ENCODE results near the gene LRRC8E. TPM values are rescaled to one million over a fixed set of nuclear protein-coding genes. Genes with fewer than 3 reads are reported as not detected.

LRRC8E gene
- total RNA-seq, 1 donor from 2014 or later: 6.6 TPM

GRCh38 chr19:7921302-7921966, 33.1 kb downstream of the LRRC8E start:
- peaks cover 28% of the 10 kb centered on the region for H3K4me1 ChIP-seq (ENCODE audit: insufficient read depth, low read length)
- FAIRE-seq (no peak), DNase-seq (ENCODE audit: low read depth) (no peak)
- peak overlapping the region; percentile 82 for H3K4me3 Mint-ChIP-seq (ENCODE audit: unreplicated experiment)
- H3K27ac ChIP-seq (ENCODE audit: low read depth, low read length): peak overlapping the region; percentile 83
- peaks cover 13% of the 10 kb centered on the region for H3K27me3 ChIP-seq (ENCODE audit: insufficient read depth, low read length)
- H3K27me3 Mint-ChIP-seq (ENCODE audit: low read depth, unreplicated experiment): peaks cover 3% of the 10 kb centered on the region
- H3K9ac ChIP-seq (ENCODE audit: low read length): peak overlapping the region; percentile 84
- H3K4me1 Mint-ChIP-seq (ENCODE audit: low read depth, unreplicated experiment): peaks cover 7% of the 10 kb centered on the region
- H3K4me2 ChIP-seq (ENCODE audit: low read length): peak overlapping the region; percentile 99
- H4K20me1 ChIP-seq (ENCODE audit: insufficient read depth, low read length): peaks cover 17% of the 10 kb centered on the region
- peak overlapping the region; percentile 81 for H2AFZ ChIP-seq (ENCODE audit: low read depth, low read length)
- peak overlapping the region; percentile 26 for H3K27ac Mint-ChIP-seq (ENCODE audit: unreplicated experiment)
- TF ChIP-seq EZH2 (IDR thresholded peaks at IDR 0.05; ENCODE audit: insufficient read depth, low read length): no peak
- TF ChIP-seq CTCF (IDR thresholded peaks at IDR 0.05; ENCODE audit: insufficient read depth, low read depth, low read length): no peak
- H3K9me3 ChIP-seq (ENCODE audit: insufficient read depth, low read depth, low read length): no peaks in the 10 kb centered on the region
- no peaks in the 10 kb centered on the region for H3K9me3 Mint-ChIP-seq (ENCODE audit: unreplicated experiment)
- H3K79me2 ChIP-seq (ENCODE audit: insufficient read depth, low read length): peaks cover 6% of the 10 kb centered on the region
- peak overlapping the region; percentile 69 for H3K4me3 ChIP-seq (ENCODE audit: insufficient read depth, low read depth, low read length)
- H3K36me3 Mint-ChIP-seq (ENCODE audit: low read depth, unreplicated experiment): peaks cover under 1% of the 10 kb centered on the region
- peaks cover 3% of the 10 kb centered on the region for H3K36me3 ChIP-seq (ENCODE audit: insufficient read depth, low read length)

- Histone ChIP-seq H2AFZ (ENCODE audit: low read depth, low read length) (no peak overlapping the region), H3K27me3 (ENCODE audit: insufficient read depth, low read length) (peaks cover 7% of the 10 kb centered on the region), H3K36me3 (ENCODE audit: insufficient read depth, low read length) (peaks cover 3% of the 10 kb centered on the region), H3K4me1 (ENCODE audit: insufficient read depth, low read length) (peaks cover 24% of the 10 kb centered on the region), H3K27ac (ENCODE audit: low read depth, low read length) (no peak overlapping the region), H3K4me3 (ENCODE audit: insufficient read depth, low read depth, low read length) (no peak overlapping the region), H3K9me3 (ENCODE audit: insufficient read depth, low read depth, low read length) (no peaks in the 10 kb centered on the region), H3K79me2 (ENCODE audit: insufficient read depth, low read length) (peaks cover 6% of the 10 kb centered on the region), H4K20me1 (ENCODE audit: insufficient read depth, low read length) (peaks cover 17% of the 10 kb centered on the region), H3K4me2 (ENCODE audit: low read length) (peak overlapping the region; percentile 99), H3K9ac (ENCODE audit: low read length) (peak overlapping the region; percentile 84)
- Mint-ChIP-seq H3K27ac (ENCODE audit: unreplicated experiment) (no peak overlapping the region), H3K4me3 (ENCODE audit: unreplicated experiment) (peak overlapping the region; percentile 75), H3K27me3 (ENCODE audit: low read depth, unreplicated experiment) (no peaks in the 10 kb centered on the region), H3K36me3 (ENCODE audit: low read depth, unreplicated experiment) (peaks cover 2% of the 10 kb centered on the region), H3K9me3 (ENCODE audit: unreplicated experiment) (no peaks in the 10 kb centered on the region), H3K4me1 (ENCODE audit: low read depth, unreplicated experiment) (peaks cover 8% of the 10 kb centered on the region)
- no peak for DNase-seq (ENCODE audit: low read depth)
- TF ChIP-seq CTCF (IDR thresholded peaks at IDR 0.05; ENCODE audit: insufficient read depth, low read depth, low read length) (no peak), EZH2 (IDR thresholded peaks at IDR 0.05; ENCODE audit: insufficient read depth, low read length) (no peak)
- FAIRE-seq: no peak
These were observed 33.9 kb downstream of the LRRC8E start for GRCh38 chr19:7921967-7922835.

All from astrocyte (in vitro differentiated cells and primary cell).